ENCODE data around the gene ERF. TPM values are rescaled to one million over a fixed set of nuclear protein-coding genes. Genes with fewer than 3 reads are reported as not detected.

The ERF gene
- total and polyA plus RNA-seq, 2 of the 8 experiments (the other 6 are each of a cell fraction or from before 2014, with no cell fraction given) = 43.7 to 62.7 TPM

GRCh38 chr19:42228641-42229040, 26.3 kb downstream of the ERF start (continued):
- TF ChIP-seq CTCF (IDR thresholded peaks at IDR 0.05; ENCODE audit: control extremely low read depth in 1 of 3, insufficient read depth in 1 of 3, low read depth in 1 of 3, low read length in 3 of 3) (no peak), RXRA (IDR thresholded peaks at IDR 0.05; ENCODE audit: insufficient read depth, low read depth, low read length) (no peak), CBX5 (IDR thresholded peaks at IDR 0.05; ENCODE audit: low read depth, low read length) (no peak)
